HepG2 (cell line): ENCODE results near the gene PRAMEF2. TPM values are rescaled to one million over a fixed set of nuclear protein-coding genes. Genes with fewer than 3 reads are reported as not detected.
"Not testable (repeated sequence)": the region's sequence is repeated elsewhere in the genome, so short reads cannot be mapped to it uniquely, and the experiment has no call there.

Experiments used
- ATAC-seq: fragments of 200-7000 bp; cut with Tn5 transposase; 3 replicates; pipeline ENCODE4 v1.9.1; 2020; ENCODE audit warnings: mild to moderate bottlenecking, moderate library complexity
- BruUV-seq: library from RNA; stranded (reverse); fragments of 400-500 nt; replicated peaks from 2 replicates; lab custom pipeline; 2021; lab: Mats Ljungman, UMichigan
- CTCF ChIA-PET: fragments of 300-600 bp; formaldehyde crosslinking; extraction: SDS; loops from one replicate; lab custom pipeline; 2021; ENCODE audit warnings: low total read pairs, inconsistent platforms, low intra/inter-chr PET ratio; lab: Yijun Ruan, JAX
- POLR2A ChIA-PET: fragments of 350-600 bp; sonication (Branson Sonifier 250); formaldehyde crosslinking; loops from one replicate; lab custom pipeline; 2020; ENCODE audit warnings: antibody characterized with exemption, inconsistent platforms; lab: Yijun Ruan, JAX
- DNase-seq: peaks from one replicate; pipeline ENCODE4 v3.0.0-alpha.2; 2015; ENCODE audit warnings: low spot score
- FAIRE-seq: peaks from 3 replicates; lab custom pipeline; 2011; peaks lifted over from hg19 to GRCh38; lab: Jason Lieb, UNC
- H2AFZ ChIP-seq: one replicate; pipeline ENCODE4 v1.6.1; 2011; ENCODE audit warnings: low read length, inconsistent platforms
- H3K27ac ChIP-seq: fragments of 300-600 bp; 3 replicates; pipeline ENCODE4 v1.8.0; 2011; ENCODE audit warnings: mixed run types, mild to moderate bottlenecking, mixed read lengths, low read length, inconsistent platforms; ENCODE audit not compliant: insufficient read depth; ENCODE audit errors: extremely low read length
- H3K27me3 ChIP-seq, 2 experiments: fragments of 200-600 bp in 1 of 2; 2 replicates in 1 of 2; 3 replicates in 1 of 2; pipeline versions ENCODE4 v1.6.0 to v1.8.0; 2011; ENCODE audit warnings: low read length in 2 of 2, mild to moderate bottlenecking in 2 of 2, moderate library complexity in 2 of 2, inconsistent platforms in 1 of 2; ENCODE audit not compliant: insufficient read depth in 2 of 2, control insufficient read depth in 1 of 2
- H3K36me3 ChIP-seq, 2 experiments: fragments of 200-600 bp in 1 of 2; replicated peaks in 1 of 2; 2 replicates in 1 of 2; 3 replicates in 1 of 2; pipeline versions ENCODE4 v1.5.1 to v1.8.0; 2011; ENCODE audit warnings: low read length in 2 of 2, inconsistent platforms in 1 of 2; ENCODE audit not compliant: insufficient read depth in 2 of 2, control insufficient read depth in 1 of 2
- H3K4me1 ChIP-seq: 2 replicates; pipeline ENCODE4 v1.5.1; 2012; ENCODE audit warnings: low read length, inconsistent platforms; ENCODE audit not compliant: insufficient read depth
- H3K4me2 ChIP-seq: 2 replicates; pipeline ENCODE4 v1.6.0; 2011; ENCODE audit warnings: low read depth, low read length, inconsistent platforms
- H3K4me3 ChIP-seq, 3 experiments: fragments of 200-600 bp in 1 of 3; sonication (generic), shearing (Covaris generic) in 1 of 3; replicated peaks in 1 of 3; 2 replicates each; pipeline ENCODE4 v1.5.1; 2011 to 2016; ENCODE audit warnings: low read length in 3 of 3, inconsistent platforms in 2 of 3, low read depth in 2 of 3, mild to moderate bottlenecking in 2 of 3, control low read depth in 1 of 3, mixed read lengths in 1 of 3; ENCODE audit not compliant: insufficient read depth in 1 of 3
- H3K79me2 ChIP-seq: one replicate; pipeline ENCODE4 v1.6.1; 2011; ENCODE audit warnings: low read length, inconsistent platforms; ENCODE audit not compliant: insufficient read depth
- H3K9ac ChIP-seq: 2 replicates; pipeline ENCODE4 v1.6.0; 2011; ENCODE audit warnings: mild to moderate bottlenecking, low read depth, low read length, inconsistent platforms; ENCODE audit not compliant: insufficient read depth
- H3K9me3 ChIP-seq: 2 replicates; pipeline ENCODE4 v1.5.1; 2012; ENCODE audit warnings: mild to moderate bottlenecking, low read length
- H4K20me1 ChIP-seq: 2 replicates; pipeline ENCODE4 v1.6.0; 2011; ENCODE audit warnings: inconsistent platforms, mild to moderate bottlenecking, low read length, moderate library complexity; ENCODE audit not compliant: insufficient read depth
- WGBS: methylation state at CpG from one replicate; pipeline ENCODE4 v1.1.6; 2017; ENCODE audit warnings: low lambda C conversion rate; 5-methylcytosine and 5-hydroxymethylcytosine counted together
- in situ Hi-C: cut with HindIII; loops from 2 replicates; pipeline ENCODE4 v1.10.0; 2017; ENCODE audit warnings: low pct_unique_long_range_greater_than_20kb; ENCODE audit not compliant: extremely low pct_ligation_motif_present
- intact Hi-C: fragments of 100-400 bp; cut with micrococcal nuclease; formaldehyde crosslinking; loops from one replicate; pipeline ENCODE4 v1.10.0; 2022; ENCODE audit not compliant: unreplicated experiment
- polyA plus RNA-seq, 8 experiments: library from polyadenylated mRNA; depleted of rRNA in 3 of 8; stranded (reverse) in 7 of 8; unstranded in 1 of 8; fragments of >200 nt; fragmentation: Illumina TruSeq in 4 of 8; extraction: Trizol in 4 of 8; gene quantifications; 2 replicates each; pipeline versions ENCODE4 v1.2.1 to v1.2.3, GENCODE V29; 2011 to 2016; ENCODE audit warnings: low read depth in 4 of 8, missing spikeins in 1 of 8, mixed read lengths in 1 of 8; ENCODE audit not compliant: insufficient read depth in 1 of 8
- total RNA-seq, 5 experiments: library from RNA; depleted of rRNA; stranded (reverse); fragments of >200 nt; fragmentation: Illumina TruSeq; extraction: Trizol; gene quantifications; 2 replicates each; pipeline ENCODE4 v1.2.3, GENCODE V29; 2016; ENCODE audit warnings: low read depth in 1 of 5

The PRAMEF2 gene
- total and polyA plus RNA-seq, 2 of the 13 experiments (the other 11 are each of a cell fraction or from before 2014, with no cell fraction given), result not detected

GRCh38 chr1:12863131-12863880, 6.4 kb downstream of the PRAMEF2 start:
- H3K79me2 ChIP-seq, H3K4me1 ChIP-seq, POLR2A ChIA-PET, H3K27me3 ChIP-seq, H3K9me3 ChIP-seq, H2AFZ ChIP-seq, H4K20me1 ChIP-seq, CTCF ChIA-PET, H3K4me3 ChIP-seq, FAIRE-seq, ATAC-seq, BruUV-seq, intact Hi-C loops, DNase-seq, H3K9ac ChIP-seq, H3K36me3 ChIP-seq, H3K4me2 ChIP-seq, in situ Hi-C loops, H3K27ac ChIP-seq: not testable (repeated sequence)
- WGBS, result 67% methylated on average over 2 of the region's 7 CpGs

DNA sequence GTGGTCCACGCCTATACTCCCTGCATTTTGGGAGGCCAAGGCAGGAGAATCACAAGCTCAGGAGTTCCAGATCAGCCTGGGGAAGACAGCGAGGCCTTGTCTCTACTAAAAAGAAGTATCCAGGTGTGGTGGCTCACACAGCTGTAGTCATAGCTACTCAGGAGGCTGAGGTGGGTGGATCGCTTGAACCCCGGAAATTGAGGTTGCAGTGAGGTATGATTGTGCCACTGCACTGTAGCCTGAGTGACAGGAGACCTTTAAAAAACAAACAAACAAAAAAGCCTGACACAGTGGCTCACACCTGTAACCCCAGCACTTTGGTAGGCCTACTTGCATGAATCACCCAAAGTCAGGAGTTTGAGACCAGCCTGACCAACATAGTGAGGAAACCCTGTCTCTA, 21.6 kb downstream of the PRAMEF2 start:
- H3K27me3 ChIP-seq, in situ Hi-C loops, FAIRE-seq, H3K4me2 ChIP-seq, H3K9me3 ChIP-seq, ATAC-seq, intact Hi-C loops, POLR2A ChIA-PET, H3K36me3 ChIP-seq, BruUV-seq, H4K20me1 ChIP-seq, DNase-seq, H3K9ac ChIP-seq, H2AFZ ChIP-seq, H3K4me1 ChIP-seq, H3K79me2 ChIP-seq, CTCF ChIA-PET, H3K27ac ChIP-seq, H3K4me3 ChIP-seq: not testable (repeated sequence)
- WGBS, result 38% methylated on average over 4 of the region's 4 CpGs

DNA sequence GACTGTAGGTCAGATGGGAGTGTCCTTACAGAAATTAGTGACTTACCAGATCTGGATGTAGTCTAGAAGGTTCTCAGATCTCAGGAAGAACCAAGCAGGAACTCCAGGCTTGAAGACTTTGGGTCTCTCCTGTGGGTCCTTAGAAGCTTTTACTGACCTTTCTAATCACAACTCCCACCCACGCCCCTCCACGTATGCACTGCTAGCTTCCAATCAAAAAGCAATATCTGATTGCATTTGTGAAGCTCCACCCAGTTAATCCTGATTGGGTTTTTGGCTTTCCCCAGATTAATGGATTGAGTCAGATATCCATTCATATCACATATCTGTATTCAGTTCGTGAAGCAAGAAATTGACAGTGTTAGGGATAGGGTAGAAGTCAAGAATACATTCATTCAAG, 29.2 kb downstream of the PRAMEF2 start, which contains the start of gene PRAMEF4:
Gene PRAMEF4, minus strand, starts transcription at position 101 of the 400 bp plus-strand sequence. CDS start 2,807 bp downstream, outside the sequence.
- H3K36me3 ChIP-seq, H4K20me1 ChIP-seq, H3K27ac ChIP-seq, POLR2A ChIA-PET, H3K4me2 ChIP-seq, H3K27me3 ChIP-seq, FAIRE-seq, intact Hi-C loops, H3K9ac ChIP-seq, H3K79me2 ChIP-seq, H2AFZ ChIP-seq, H3K4me1 ChIP-seq, in situ Hi-C loops, DNase-seq, BruUV-seq, ATAC-seq, H3K4me3 ChIP-seq, CTCF ChIA-PET, H3K9me3 ChIP-seq: not testable (repeated sequence)
- WGBS, result 0% methylated on average over 3 of the region's 3 CpGs

- H3K4me2 ChIP-seq, H3K9me3 ChIP-seq, H4K20me1 ChIP-seq, in situ Hi-C loops, POLR2A ChIA-PET, intact Hi-C loops, H3K36me3 ChIP-seq, BruUV-seq, DNase-seq, CTCF ChIA-PET, H3K4me1 ChIP-seq, H3K9ac ChIP-seq, H3K27me3 ChIP-seq, H3K27ac ChIP-seq, ATAC-seq, FAIRE-seq, H3K4me3 ChIP-seq, H2AFZ ChIP-seq, H3K79me2 ChIP-seq: not testable (repeated sequence)
- no CpG with 5 or more reads among the region's 1 CpG for WGBS
Observed at GRCh38 chr1:12898170-12898569, 41.3 kb downstream of the PRAMEF2 start, which contains the start of gene PRAMEF10. TSS of gene PRAMEF10 (minus strand) at chr1:12898270. CDS start at chr1:12895847, 2,423 bp downstream.
